Forelimb muscle (tissue), 1 donor: ENCODE data around the gene ATRNL1. TPM values are rescaled to one million over a fixed set of nuclear protein-coding genes. Genes with fewer than 3 reads are reported as not detected.

Source experiments
- DNase-seq: peaks from one replicate; pipeline ENCODE4 v3.0.0-alpha.2; 2013; ENCODE audit warnings: low read depth
- polyA plus RNA-seq: library from polyadenylated mRNA; unstranded; fragments of 120-200 nt; gene quantifications from one replicate; pipeline ENCODE4 v1.2.1, GENCODE V29; 2013; ENCODE audit not compliant: insufficient read length

ATRNL1 gene, protein sequence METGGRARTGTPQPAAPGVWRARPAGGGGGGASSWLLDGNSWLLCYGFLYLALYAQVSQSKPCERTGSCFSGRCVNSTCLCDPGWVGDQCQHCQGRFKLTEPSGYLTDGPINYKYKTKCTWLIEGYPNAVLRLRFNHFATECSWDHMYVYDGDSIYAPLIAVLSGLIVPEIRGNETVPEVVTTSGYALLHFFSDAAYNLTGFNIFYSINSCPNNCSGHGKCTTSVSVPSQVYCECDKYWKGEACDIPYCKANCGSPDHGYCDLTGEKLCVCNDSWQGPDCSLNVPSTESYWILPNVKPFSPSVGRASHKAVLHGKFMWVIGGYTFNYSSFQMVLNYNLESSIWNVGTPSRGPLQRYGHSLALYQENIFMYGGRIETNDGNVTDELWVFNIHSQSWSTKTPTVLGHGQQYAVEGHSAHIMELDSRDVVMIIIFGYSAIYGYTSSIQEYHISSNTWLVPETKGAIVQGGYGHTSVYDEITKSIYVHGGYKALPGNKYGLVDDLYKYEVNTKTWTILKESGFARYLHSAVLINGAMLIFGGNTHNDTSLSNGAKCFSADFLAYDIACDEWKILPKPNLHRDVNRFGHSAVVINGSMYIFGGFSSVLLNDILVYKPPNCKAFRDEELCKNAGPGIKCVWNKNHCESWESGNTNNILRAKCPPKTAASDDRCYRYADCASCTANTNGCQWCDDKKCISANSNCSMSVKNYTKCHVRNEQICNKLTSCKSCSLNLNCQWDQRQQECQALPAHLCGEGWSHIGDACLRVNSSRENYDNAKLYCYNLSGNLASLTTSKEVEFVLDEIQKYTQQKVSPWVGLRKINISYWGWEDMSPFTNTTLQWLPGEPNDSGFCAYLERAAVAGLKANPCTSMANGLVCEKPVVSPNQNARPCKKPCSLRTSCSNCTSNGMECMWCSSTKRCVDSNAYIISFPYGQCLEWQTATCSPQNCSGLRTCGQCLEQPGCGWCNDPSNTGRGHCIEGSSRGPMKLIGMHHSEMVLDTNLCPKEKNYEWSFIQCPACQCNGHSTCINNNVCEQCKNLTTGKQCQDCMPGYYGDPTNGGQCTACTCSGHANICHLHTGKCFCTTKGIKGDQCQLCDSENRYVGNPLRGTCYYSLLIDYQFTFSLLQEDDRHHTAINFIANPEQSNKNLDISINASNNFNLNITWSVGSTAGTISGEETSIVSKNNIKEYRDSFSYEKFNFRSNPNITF (N-terminal part only)
- 0.71 TPM for polyA plus RNA-seq

DNA sequence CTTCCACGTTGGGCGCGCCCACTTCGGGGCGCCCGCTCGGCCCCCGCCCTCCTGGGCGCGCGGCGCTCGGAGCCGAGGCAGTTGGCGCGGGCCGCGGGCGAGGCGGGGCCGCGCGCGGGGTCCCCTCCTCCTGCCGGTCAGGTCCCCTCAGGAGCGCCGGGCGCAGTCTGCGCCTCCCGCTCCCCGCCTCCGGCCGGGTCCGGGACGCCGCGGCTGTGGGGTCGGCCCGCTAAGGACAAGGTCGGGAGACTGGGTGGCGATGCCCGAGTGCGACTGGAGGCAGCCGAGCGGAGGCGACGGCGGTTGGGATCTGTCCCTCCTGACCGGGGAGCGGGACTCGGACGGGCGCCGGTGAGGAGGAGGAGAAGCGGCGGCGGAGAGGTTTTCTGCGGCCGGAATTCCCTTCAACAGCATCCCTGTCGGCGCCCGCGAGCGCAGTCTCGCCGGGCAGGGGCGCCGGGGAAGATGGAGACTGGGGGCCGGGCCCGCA lies at the start of gene ATRNL1:
TSS of gene ATRNL1 (plus strand) at position 80 of the 490 bp plus-strand sequence. CDS start at position 466, 386 bp downstream.
- DNase-seq, result no peak

DNA sequence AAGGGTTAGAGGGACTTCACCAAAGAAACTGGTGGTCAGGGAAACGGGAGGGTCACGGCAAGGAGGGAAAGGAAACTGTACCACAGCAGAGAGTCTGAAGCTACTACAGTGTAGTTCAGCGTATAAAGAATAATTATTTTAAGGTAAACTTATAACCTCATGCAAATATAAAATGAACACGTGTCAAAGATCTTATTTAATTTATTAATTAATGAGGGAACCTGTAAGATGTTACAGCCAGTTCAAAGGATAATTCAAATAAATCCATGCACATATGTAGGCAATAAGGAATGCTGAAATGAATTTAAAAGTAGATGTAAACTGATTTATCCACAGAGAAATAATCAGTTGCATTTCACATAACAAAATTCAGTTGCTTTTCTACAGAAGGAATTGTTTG lies 49.4 kb upstream of the ATRNL1 start:
- DNase-seq, result no peak

DNA sequence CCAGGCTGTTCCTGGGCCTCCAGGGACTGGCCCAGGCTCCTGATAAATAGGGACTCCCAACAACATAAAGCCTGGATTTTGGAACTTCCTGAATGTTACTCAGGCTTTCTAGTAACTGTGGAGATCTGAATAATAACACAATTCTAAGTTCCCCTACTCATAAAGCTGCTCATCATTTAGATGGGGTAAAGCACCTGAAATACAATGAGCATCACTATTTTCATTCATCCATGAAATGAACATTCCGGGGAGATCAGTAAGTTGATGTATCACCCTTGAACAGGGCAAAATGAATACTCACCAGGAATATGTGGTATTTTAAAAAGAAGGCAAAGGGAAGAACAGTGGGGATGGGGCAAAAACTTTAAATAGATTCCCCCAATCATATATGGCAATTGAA lies 48.3 kb upstream of the ATRNL1 start:
- no peak for DNase-seq

DNA sequence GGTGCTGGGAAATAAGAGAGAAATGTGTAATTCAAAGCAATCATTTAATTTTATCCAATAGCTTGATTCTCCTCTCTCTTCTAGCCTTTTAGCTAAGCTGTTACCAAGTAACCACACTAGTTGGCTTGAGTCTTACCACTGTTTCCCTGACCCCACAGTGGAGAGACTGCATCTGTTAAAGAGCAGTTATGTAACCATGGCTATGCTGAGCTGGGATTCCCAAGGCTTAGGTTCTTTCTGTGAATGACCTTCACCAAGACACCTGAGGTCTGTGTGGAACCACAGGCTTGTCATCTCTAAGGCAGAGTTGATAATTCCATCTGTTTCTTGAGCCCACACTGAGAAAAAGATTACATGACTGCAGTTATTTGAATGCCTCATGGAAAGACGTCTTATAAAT lies 47.7 kb upstream of the ATRNL1 start:
- no peak for DNase-seq

DNA sequence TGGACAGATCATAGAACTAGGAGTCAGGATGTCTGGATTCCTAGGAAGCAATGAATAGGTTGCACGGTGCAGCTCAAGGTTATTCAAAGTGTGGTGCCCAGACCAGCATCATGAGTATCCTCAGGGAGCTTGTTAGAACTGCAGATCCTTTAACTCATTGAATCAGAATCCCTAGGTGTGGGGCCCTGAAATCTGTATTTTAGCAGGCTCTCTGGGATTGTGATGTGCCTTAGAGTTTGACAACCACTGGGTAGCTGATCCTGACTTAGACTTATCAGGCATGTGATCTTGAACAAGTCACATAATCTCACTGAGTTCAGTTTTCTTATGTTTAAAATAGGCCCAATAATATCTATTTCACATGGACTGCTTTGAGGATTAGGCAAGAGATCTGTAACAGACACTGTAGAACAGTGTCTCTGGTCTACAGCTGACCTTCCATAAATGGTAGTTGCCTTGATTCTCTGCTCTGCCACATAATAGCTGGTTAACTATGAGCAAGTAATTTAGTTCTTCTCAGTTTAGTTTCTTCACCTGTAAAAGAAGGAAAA lies 46.4 kb upstream of the ATRNL1 start:
- DNase-seq, result no peak

DNA sequence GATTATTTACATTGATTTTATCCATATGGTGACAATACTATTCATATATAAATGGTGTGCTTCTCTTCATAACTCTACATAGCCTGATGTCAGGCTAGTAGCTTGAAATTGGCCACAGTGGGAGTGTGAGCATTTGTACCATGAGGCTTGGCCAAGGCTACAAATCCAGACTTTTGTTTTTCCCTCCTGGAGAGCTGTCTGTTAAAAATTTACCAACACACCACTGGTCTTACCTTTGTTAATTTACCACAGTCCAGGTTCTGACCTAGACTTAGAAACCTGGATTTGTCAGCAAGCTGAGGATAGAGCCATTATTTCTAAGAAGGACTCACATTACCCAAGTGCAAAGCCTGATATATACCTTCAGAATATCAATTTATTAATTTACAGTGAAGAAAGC lies 45.5 kb upstream of the ATRNL1 start:
- no peak for DNase-seq

DNA sequence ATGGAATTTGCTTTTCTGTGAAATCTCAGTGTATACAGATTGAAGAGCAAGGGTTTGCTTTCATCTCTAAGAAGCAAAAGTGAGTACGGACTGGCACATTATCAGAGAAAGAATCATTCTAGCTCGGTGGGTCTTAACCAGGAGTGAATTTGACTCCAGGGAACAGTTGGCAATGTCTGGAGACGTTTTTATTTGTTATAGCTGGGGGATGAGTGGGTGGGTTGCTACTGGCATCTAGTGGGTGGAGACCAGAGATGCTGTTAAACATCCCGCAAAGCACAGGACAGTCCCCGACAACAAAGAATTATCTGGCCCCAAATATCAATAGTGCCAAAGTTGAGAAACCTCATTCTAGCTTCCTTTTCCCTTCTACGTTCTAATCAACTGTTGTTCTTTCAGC lies 43.8 kb upstream of the ATRNL1 start:
- no peak for DNase-seq

DNA sequence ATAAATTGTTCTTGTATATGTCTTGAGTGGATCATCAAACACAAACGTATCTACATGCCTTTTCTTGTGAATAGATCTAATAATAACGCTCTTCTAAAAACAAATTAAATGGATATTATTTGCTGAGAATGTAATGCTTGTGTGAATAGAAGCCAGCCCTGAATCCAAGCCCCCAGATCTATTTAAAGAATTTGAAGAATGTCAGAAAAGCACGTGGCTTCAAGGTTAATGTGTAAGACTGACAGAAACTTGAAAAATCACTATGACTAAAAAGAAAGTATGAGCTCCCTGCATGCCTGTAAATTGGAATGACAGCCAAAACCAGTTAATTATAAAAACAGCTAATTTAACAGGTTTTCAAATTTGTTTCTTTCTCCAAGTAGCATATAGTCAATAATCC lies 43.2 kb upstream of the ATRNL1 start:
- DNase-seq, result no peak

DNA sequence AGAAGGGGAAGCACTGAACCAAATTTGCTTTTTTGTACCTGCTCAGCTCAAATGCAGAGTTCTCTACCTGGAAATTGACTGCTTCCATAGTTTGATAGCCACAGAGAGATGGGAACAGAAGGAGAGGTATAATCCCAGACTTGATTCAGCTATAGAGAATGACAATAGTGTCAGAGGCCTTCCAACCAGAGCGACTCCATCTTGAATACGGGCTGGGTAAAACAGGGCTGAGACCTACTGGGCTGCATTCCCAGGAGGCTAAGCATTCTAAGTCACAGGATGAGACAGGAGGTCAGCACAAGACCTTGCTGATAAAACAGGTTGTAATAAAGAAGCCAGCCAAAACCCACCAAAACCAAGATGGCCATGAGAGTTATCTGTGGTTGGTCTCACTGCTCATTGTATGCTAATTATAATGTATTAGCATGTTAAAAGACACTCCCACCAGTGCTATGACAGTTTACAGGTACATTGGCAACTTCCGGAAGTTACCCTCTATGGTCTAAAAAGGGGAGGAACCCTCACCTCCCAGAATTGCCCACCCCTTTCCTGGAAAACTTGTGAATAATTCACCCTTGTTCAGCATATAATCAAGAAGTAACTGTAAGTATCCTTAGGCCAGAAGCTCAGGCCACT lies 42.7 kb upstream of the ATRNL1 start:
- no peak for DNase-seq

DNA sequence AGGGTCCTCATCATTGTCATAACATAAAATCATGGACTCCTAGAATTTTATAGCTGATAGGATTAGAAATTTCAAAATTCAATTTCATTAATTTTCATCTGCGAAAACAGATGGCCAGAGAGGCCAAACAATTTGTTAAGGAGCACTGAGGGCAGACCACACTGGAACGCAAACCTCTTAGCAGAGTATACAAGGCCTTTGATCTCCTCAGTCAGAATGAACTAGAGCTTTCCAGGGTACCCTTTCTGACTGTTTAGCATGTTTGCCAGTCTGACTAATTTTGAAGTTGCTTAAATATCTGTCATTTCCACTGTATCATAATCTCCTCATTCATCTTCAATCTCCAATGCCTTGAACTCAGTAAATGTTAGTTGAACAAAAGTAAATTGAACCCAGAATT lies 41.9 kb upstream of the ATRNL1 start:
- no peak for DNase-seq

DNA sequence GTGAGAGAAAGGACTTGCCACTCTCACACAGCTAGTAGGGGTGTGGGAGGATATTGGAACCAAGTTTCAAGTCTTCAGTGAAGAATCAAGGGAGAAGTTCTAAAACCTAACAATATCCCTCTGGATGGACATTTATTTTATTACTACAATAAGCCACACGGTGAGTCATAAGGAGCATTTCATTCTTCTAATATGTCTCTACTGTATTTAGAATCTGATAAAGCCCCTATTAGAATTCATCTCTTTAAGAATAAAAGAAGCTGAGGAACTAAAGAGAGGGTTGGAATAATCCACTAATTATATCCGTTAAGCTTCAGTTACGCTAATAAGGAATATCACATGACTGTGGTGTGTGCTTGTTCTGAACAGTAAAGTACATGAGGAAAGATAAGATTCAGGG lies 40.9 kb upstream of the ATRNL1 start:
- DNase-seq, result no peak

DNA sequence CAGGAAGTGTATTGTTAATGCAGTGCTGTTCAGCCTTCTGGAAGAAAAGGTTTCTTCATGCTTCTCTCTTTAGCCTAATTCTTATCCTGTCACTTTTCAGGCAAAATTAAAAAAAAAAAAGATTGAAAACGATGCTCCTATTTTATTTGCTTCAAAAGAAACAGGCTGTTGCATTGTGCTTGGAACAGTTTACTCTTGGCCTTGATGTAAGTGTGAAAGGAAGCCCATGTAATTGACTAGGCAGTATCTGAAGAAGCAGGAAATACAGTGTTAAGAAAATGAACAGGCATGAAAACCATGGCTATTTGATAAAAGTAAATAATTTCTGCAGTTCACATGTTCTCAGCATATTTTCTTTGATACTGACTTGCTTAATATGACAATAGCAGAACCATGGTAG lies 40.4 kb upstream of the ATRNL1 start:
- DNase-seq, result no peak

DNA sequence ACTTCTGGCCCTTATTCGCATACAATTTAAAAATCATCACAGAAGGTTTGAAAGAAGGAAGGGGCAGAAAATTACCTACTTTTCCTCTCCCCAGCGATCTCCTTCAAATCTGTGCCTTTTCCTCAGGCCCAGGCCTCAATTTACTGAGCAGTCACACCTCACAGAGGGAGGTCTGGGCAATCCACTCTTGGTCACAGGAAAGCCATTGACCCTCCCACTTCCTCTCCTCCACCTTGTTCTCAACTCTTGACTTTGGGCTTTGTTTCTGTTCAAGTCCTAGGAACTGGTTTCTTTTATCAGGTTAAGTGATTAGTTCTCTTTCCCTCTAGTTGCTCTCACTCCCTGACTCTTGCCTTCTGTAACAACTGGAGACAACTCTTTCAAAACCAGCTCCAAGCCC lies 37.0 kb upstream of the ATRNL1 start:
- DNase-seq, result no peak

DNA sequence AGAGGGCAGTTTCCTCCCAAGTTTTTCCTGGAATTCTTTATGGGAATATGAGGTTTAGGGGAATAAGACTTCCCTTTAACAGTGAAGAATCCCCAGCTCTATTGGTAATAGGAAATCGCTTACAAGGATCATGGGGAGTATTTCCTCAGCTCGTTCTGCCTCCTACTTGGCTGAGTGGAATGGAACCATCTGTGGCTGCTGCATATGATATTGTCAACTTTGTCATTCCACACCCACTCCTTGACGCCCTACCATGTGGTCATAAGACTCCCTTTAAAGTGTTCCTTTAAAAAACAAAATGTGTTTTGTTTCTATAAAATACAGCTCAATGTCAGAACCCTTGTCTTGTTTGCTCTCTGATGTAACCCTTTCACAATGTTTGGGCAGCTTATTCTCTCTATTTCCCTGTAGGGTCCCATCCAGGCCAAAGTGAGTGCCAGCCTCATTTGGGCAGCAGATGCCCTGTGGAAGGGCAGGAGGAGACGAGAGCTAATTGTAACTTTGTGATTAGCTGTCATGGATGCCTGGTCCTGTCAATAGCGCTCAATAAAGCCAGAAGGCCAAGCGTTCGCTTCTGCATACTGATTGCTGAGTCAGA lies 33.8 kb upstream of the ATRNL1 start:
- no peak for DNase-seq

DNA sequence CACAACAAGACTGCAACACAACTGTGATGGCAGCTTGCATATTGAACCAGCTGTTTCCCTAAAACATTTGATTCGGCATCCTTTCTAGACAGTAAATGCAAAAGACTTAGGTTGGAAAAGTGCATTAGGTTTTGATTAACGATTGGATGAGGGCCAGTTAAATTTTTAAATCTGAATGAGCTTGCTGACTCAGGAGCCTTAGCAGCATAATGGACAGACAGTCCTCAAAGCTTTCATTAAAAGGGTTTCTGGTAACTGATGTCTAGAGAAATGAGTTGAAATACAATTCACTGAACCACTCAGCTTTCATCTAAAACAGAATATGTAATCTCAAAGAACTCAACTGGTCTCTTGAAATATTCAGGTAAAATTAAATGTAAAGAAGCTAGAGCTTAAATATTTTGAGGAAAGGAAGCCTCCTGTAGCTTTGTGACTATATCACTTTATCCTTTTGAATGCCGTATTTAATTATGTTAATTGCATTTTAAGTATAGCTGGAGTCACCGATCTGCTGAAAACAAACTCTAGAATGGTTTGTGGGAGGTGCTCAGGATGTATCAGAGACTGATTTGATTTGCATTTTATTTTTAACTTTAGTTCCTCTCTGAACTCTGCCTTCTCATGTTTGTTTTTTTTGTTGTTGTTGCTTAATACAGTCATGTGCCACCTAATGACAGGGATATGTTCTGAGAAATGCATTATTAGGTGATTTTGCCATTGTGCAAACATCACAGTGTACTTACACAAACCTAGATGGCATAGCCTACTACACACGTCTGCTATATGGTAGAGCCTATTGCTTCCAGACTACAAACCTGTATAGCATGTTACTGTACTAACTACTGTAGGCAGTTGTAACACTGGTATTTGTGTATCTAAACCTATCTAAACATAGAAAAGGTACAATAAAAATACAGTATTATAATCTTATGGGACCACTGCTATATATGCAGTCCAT lies 29.2 kb upstream of the ATRNL1 start:
- DNase-seq, result peak; percentile 17

DNA sequence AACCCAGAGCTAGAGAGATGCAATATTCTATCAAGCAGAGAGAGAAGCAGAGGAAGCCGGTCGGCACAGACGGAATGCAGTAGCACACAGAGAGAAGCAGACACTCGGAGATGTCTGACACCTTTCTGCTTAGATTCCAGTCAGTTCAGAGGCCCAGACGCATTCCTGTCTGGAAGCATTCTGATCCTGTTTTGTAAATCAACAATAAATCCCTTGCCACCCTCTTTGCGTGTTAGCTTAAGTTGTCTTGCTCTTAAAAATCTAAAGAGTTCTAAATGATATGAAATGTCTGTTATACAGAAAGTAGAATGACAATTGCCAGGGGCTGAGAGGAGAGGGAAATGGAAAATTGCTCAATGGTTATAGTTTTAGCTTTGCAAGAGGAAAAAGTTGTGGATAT lies 27.4 kb upstream of the ATRNL1 start:
- no peak for DNase-seq

DNA sequence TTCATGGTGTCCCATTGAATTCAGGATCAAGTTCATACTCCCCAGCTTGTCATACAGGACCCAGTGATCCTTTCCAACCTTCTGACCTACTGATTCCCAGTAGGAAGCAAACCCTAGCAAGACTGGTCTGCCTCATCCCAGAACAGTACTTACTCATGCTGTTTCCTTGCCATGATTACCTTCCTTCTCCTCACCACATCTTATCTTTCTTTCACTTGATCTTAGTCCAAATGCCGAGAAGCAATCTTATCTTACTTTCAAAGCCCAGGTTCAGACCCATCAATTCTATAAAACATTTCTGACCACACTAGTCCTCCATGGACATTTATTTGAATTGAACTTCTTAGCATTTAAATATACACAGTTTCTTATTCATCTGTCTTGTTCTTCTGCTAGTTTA lies 26.6 kb upstream of the ATRNL1 start:
- no peak for DNase-seq

DNA sequence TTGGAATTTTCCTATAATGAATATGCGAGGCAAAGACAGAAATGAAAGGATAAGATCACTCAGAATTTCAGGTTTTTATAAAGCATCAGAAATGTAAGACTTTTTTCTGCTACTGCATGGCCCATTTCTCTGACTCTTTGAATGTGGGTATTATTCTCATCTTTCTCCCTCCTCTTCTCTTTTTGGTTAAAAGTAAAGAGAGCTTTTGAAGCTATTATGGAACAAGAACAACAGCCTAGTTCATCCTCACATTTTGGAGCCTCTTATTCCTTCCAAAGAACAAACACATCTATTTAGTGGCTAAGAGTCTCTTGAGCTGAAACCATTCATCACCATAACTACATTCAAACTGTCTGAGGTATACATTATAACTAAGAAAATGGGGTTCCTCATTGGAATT lies 19.4 kb upstream of the ATRNL1 start:
- DNase-seq, result no peak

DNA sequence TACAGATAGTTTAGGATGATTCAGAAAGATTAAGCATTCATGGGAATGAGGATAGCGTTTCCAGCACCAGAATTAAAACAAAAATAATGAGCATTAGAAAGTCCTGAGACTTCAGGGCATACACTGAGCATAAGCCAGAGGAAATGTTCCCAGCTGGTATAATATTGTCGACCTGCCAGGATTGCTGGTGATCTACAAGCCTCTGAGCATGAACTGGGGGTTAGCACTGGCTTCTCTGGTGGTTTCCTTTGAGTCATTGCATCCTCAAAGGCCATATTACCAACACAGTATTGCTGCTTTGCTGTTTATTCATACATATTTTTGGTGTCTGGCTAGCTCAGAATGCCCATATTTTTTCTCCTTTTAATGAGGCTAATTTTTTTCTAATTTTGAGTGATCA lies 10.7 kb upstream of the ATRNL1 start:
- DNase-seq, result no peak
